AG04450 (cell line): ENCODE data around the gene WDR64. TPM values are rescaled to one million over a fixed set of nuclear protein-coding genes. Genes with fewer than 3 reads are reported as not detected.
A peak's percentile ranks its signal among the peaks of the same experiment; 100 is the strongest.

Experiments used
- CTCF ChIA-PET: fragments of 300-600, 350-600 bp; formaldehyde crosslinking; extraction: SDS; loops from one replicate; lab custom pipeline; 2022; ENCODE audit warnings: antibody characterized with exemption, inconsistent platforms; lab: Charles Lee
- POLR2A ChIA-PET: fragments of 350-600 bp; formaldehyde crosslinking; extraction: SDS; loops from one replicate; lab custom pipeline; 2021; ENCODE audit warnings: antibody characterized with exemption, inconsistent platforms; lab: Yijun Ruan, JAX
- DNase-seq: peaks from one replicate; pipeline ENCODE4 v3.0.0-alpha.2; 2011; ENCODE audit warnings: low read depth, low spot score
- H3K27ac ChIP-seq: one replicate; pipeline ENCODE4 v1.5.1; 2012; ENCODE audit warnings: low read depth, low read length, control low read depth
- H3K27me3 ChIP-seq: one replicate; pipeline ENCODE4 v1.6.0; 2012; ENCODE audit warnings: low read length; ENCODE audit not compliant: control insufficient read depth, insufficient read depth
- H3K4me3 ChIP-seq: 2 replicates; pipeline ENCODE4 v1.5.1; 2011; ENCODE audit warnings: mild to moderate bottlenecking, low read depth, low read length, control low read depth
- H3K9me3 ChIP-seq: 2 replicates; pipeline ENCODE4 v1.5.1; 2012; ENCODE audit warnings: low read length; ENCODE audit not compliant: control insufficient read depth, insufficient read depth
- polyA plus RNA-seq: library from polyadenylated mRNA; depleted of rRNA; stranded (reverse); fragments of >200 nt; gene quantifications from 2 replicates; pipeline ENCODE4 v1.2.3, GENCODE V29; 2011
- TF ChIP-seq, protein P1 (sequence below): IDR thresholded peaks from 2 replicates; pipeline ENCODE4 v1.5.1; 2011; ENCODE audit warnings: low read depth, low read length, control low read depth, inconsistent platforms

The WDR64 gene
- polyA plus RNA-seq, 1 experiment, result not detected

DNA sequence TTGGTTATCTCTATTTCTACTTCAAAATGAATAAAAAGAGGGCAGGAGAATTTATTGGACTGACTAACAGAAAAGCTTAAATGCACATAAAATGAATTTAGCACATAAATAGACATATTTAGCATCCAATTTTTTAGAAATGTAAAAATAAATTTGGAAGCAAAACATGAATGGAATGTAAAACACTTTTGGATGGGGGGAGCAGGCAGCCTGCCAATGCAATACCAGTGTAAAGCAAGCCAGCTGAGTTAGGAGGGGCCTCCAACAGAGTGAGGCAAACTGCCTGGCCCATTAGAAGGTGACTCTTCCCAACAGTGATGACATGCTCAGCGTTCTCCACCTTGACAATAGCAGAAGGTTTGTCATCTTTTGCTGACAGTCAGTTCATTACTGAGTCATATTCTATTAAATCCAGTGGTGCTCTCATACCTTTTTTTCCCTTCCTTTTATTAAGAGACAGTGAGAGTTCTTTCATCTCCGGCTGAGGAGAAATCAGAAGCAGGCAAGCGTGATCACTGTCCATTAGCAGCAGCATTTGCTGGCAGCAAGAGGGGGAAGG lies 176.5 kb downstream of the WDR64 start:
- Histone ChIP-seq H3K27ac (no peak overlapping the region), H3K4me3 (no peak overlapping the region), H3K9me3 (no peaks in the 10 kb centered on the region), H3K27me3 (no peaks in the 10 kb centered on the region)
- TF ChIP-seq, protein P1, sequence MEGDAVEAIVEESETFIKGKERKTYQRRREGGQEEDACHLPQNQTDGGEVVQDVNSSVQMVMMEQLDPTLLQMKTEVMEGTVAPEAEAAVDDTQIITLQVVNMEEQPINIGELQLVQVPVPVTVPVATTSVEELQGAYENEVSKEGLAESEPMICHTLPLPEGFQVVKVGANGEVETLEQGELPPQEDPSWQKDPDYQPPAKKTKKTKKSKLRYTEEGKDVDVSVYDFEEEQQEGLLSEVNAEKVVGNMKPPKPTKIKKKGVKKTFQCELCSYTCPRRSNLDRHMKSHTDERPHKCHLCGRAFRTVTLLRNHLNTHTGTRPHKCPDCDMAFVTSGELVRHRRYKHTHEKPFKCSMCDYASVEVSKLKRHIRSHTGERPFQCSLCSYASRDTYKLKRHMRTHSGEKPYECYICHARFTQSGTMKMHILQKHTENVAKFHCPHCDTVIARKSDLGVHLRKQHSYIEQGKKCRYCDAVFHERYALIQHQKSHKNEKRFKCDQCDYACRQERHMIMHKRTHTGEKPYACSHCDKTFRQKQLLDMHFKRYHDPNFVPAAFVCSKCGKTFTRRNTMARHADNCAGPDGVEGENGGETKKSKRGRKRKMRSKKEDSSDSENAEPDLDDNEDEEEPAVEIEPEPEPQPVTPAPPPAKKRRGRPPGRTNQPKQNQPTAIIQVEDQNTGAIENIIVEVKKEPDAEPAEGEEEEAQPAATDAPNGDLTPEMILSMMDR, result no peak
- CTCF ChIA-PET, result interaction anchor here (0.6 to 2.3 kb wide), 4 partner anchors 15 to 217 kb away, joined by 3 to 15 read pairs (median 4); no protein-coding TSS in a partner anchor
- DNase-seq, result no peak
- POLR2A ChIA-PET, result no interaction called here

DNA sequence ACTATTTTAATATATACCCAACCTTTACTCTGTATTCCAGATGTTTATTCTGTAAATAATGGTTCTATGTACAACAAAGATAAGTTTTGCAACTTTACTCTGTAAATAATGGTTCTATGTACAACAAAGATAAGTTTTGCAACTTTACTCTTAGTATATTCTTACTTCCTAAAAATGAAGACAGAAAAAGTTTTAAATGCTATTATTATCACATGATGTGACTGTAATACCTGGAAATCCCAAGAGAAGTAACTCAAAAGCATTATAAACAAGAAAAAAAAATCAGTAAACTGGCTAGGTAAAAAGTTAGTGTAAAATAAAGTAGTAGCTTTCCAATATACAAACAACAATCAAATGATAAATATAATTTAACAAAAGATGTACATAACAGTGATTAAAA lies 177.4 kb downstream of the WDR64 start:
- H3K4me3 ChIP-seq, result no peak overlapping the region
- H3K9me3 ChIP-seq, result no peaks in the 10 kb centered on the region
- TF ChIP-seq, protein P1, result no peak
- no peak overlapping the region for H3K27ac ChIP-seq
- ChIA-PET CTCF (interaction anchor here (0.6 to 2.3 kb wide), 5 partner anchors 14 to 218 kb away, joined by 3 to 15 read pairs (median 5); no protein-coding TSS in a partner anchor), POLR2A (no interaction called here)
- no peaks in the 10 kb centered on the region for H3K27me3 ChIP-seq
- no peak for DNase-seq

DNA sequence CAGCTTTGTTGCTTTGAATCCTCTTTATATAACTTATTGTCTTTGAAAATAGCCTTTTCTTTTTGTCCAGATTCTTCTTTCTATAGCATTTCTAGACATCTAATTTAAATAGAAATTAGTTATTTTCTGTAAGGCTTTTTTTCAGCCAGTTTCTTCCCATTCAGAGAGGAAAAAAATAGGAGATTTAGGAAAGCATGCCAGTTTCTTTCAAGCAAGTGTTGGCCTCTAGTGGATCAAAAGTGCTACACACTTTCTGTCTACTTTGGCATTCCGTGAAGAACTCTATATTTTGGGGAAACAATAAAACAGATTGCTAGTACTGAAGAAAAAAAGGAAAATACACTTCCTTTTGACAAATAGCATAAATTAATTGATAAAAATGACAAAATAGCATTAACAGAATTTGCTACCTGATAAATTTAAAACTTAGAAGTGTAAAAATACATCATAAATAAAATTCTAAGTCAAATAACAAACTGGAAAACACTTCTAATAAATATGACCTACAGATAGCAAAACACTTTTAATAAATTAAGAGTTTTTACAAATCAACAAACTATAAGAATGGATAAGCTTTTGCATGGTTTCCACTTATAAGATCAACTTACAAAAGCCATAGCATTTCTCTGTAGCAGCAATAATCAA lies 182.8 kb downstream of the WDR64 start:
- ChIA-PET CTCF (interaction anchor here (0.6 to 4.5 kb wide), 22 partner anchors 8 to 315 kb away, joined by 3 to 45 read pairs (median 4); partner anchors contain the start of genes EXO1, FH, KMO and MAP1LC3C), POLR2A (no interaction called here)
- peak; percentile 32 for DNase-seq
- no peak overlapping the region for H3K4me3 ChIP-seq
- TF ChIP-seq, protein P1, result peak; percentile 85
- no peaks in the 10 kb centered on the region for H3K27me3 ChIP-seq
- H3K27ac ChIP-seq, result no peak overlapping the region
- H3K9me3 ChIP-seq, result no peaks in the 10 kb centered on the region

DNA sequence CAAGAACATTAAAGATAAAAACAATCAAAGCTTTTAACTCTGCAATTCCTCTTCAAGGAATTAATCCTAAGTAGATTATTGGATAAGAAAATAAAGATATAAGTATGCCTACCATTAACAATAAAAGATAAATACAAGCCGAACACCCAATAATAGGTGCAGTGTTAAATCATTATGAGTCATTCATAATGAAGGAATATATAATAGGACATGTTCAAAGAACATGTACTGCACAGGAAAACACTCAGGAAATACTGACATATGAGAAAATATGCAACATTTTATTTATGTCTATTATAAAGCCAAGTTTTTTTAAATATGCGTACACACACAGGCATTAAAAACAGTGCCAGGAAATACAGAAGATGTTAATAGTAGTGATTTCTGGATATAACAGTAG lies 184.9 kb downstream of the WDR64 start:
- ChIA-PET POLR2A (no interaction called here), CTCF (interaction anchor here (4.4 kb wide), 1 partner anchor 226 kb away, joined by 38 read pairs; no protein-coding TSS in a partner anchor)
- H3K9me3 ChIP-seq, result no peaks in the 10 kb centered on the region
- no peak overlapping the region for H3K27ac ChIP-seq
- no peak for DNase-seq
- H3K27me3 ChIP-seq, result no peaks in the 10 kb centered on the region
- H3K4me3 ChIP-seq, result no peak overlapping the region
- TF ChIP-seq, protein P1, result no peak

DNA sequence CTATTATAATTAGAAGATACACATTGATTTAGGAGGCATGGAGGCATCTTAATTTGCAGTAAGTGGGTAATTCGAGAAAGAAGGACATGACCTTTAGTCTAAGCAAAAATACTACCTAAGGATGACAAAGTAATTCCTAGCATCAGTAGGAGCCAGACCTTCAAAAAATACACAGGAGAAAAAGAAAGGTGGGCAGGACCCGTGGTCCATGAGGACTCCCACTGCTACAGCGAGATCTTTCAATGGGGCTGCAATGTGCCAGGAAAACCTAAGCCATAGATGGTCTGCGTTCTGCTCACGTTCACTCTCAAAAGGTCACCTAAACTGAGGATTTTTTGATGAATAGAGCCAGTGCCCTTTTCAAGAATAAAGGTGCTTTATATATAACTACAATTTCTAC lies 185.3 kb downstream of the WDR64 start:
- TF ChIP-seq, protein P1, result no peak
- ChIA-PET POLR2A (interaction anchor here (0.8 to 1.6 kb wide), 6 partner anchors 10 to 318 kb away, joined by 3 to 7 read pairs (median 4); partner anchors contain the start of genes CHML, EXO1, FH and OPN3), CTCF (interaction anchor here (0.9 to 4.4 kb wide), 3 partner anchors 16 to 226 kb away, joined by 3 to 38 read pairs (median 4); no protein-coding TSS in a partner anchor)
- no peak for DNase-seq
- H3K27me3 ChIP-seq, result no peaks in the 10 kb centered on the region
- peak overlapping the region; percentile 75 for H3K27ac ChIP-seq
- H3K9me3 ChIP-seq, result no peaks in the 10 kb centered on the region
- H3K4me3 ChIP-seq, result no peak overlapping the region
